Stimulated activated CD4-positive, alpha-beta T cell treated with anti-CD3 and anti-CD28 coated beads, Interleukin-2, amount 100 ng/mL, for 24 hours (primary cell): ENCODE data around the gene LNPK.
"Not testable (repeated sequence)": the region's sequence is repeated elsewhere in the genome, so short reads cannot be mapped to it uniquely, and the experiment has no call there.

ENCODE experiments used
- DNase-seq, 2 donors: peaks; one replicate each; pipeline ENCODE4 v3.0.0-alpha.2; 2020

LNPK gene

DNA sequence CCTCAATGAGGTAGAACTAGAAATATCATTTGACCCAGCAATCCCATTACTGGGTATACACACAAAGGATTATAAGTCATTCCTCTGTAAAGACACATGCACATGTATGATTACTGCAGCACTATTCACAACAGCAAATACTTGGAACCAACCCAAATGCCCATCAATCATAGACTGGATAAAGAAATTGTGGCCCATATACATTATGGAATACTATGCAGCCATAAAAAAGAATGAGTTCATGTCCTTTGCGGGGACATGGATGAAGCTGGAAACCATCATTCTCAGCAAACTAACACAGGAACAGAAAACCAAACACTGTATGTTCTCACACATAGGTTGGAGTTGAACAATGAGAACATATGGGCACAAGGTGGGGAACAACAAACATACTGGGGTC, 106.1 kb downstream of the LNPK start:
- DNase-seq: not testable (repeated sequence)

DNA sequence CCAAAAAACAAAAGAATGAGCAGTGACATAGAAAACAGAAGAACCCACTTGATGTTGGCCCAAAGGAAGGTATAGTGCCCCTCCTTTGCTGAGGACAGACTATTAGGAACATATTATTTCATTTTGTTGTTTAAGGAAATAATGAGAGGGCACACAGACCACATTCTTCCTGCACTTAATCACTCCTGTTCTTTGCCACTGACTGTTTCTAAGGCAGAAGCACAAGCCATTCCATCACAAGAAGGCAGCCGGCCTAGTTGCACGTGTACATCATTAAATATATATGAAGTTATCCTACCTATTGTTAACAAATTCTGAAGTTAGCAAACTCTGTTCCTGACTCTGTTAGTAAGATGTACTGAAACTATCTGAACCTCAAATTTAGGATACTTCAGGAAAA, 110.0 kb downstream of the LNPK start:
- no peak for DNase-seq

DNA sequence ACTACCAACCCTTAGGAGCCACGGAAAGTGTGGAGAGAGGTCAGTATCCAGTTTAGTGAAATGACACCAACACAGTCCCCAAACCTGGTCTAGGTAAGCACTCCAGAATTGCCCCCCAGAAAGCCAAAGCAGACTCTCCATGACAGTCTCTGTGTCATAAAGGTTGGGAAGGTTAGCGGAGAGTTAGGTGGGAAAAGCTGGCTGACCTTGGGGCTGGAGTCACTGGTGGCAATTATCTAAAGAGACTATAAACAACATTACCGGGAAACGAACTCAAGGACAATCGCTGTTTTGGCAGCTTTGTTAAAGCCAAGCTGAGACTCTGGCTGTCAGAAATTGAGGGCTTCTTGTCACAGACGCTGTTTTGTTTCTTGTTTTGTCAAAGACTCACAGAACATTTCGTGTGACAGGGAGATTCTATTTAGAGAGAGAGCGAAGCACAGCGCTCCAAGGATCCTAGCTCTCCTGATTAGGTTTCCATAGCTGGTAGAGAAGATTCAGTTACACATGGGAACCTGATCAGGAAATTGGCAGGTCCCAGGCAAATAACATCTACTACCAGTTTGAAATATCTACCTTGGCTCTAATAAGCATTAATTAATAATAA, 111.3 kb downstream of the LNPK start:
- DNase-seq: no peak

DNA sequence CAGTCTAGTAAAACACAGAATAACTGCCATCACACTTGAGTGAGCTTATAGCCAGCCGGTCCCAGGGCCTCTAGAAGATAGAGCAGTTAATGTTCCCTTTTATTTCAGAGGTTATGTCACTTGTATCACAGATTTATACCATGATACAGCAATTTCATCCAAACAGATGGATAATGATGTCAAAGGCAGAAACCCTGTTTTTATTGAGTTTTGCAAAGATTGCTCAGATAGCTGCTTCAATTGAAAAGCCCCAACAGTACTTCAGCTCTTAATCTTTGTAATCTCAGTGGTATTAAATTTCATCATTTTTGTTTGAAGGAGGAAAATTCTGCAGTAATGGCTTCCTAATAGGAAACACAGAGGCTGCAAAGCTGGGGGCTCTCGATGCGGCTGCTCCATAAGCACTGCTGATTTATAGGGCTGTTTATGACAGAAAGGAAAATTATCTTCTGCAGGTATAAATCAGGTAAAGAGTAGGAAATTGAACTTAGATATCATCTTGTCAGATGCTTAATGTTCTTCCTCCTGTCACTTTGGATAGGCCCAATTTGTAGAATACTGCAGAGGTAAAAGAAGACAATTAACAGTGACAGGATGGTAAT, 112.3 kb downstream of the LNPK start:
- no peak for DNase-seq

DNA sequence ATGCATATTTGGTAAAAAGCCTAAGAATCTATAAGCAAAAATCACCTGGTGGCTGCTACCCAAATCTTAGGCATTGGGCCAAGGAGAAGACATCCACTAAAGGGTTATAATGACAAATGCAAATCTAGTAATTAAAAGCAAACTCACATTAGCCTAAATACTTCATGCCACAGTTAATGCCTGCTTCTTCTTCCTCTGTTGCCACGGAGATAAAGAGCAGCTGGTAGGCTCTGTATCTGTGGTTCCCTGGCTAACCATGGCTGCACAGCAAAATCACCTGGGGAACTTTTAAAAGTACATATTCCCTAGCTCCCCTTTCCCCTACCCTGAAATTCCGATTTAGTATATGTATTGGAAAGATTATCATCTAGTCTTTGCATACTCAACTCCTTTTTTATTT, 114.3 kb downstream of the LNPK start:
- DNase-seq: no peak

DNA sequence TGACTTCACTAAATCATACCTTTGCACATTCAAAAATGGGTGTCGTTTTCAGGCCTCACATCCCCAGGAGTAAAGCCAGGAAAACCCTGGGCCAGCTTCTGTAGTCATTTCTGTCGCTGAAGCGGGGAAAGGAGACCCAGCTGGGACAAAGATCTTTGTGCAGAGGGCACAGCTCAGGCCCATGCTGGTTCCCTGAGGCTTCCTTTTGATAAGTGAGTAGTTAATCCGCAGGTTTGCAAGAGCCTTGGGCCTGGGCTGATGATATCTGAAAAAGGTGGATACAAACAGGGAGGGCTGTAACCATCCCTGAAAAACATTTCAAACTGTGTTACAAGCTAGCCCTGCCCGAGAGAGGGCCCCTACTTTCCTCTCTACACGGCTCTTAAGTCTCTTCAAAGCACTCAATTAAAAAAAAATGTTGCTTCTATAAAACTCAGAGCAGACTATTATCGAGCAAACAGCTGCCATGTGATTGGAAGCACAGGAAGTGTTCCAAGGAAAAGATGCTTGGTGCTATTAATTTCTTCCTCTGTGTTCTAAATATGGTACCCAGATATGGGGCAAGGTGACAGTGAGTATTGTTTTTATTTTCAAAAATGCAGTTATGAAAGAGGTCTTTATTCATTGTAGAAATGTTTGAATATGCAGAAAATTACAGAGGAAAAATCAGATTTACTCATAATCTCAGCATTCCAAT, 117.2 kb downstream of the LNPK start:
- DNase-seq: no peak

DNA sequence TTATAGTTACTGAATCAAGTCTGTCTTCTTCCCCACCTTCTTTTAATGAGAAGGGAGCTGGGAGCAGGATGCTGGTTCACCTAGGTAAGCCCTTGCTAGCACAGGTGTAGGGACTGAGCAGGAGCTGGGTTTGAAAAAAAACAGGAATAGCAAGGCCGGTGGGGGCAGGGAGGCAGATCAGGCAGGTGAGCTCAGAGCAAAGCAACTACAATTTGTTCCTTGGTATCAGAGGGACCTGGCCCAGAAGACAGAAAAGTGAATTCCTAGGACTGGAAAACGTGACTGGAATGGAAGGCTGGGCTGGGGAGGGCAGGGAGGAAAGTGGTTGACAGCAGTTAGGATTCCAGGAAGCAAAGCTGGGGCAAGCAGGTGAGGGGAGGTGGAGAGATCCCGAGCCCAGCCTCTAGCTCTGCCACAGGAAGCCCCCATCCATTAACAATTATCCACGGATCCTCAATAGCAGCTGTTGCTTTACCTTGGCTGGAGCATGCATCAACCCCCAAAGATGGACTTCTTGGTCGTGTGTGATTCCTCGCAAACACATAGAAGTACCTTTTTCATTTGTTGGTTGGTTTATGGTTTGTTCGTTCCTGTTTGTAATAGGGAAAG, 118.4 kb downstream of the LNPK start:
- DNase-seq: no peak

DNA sequence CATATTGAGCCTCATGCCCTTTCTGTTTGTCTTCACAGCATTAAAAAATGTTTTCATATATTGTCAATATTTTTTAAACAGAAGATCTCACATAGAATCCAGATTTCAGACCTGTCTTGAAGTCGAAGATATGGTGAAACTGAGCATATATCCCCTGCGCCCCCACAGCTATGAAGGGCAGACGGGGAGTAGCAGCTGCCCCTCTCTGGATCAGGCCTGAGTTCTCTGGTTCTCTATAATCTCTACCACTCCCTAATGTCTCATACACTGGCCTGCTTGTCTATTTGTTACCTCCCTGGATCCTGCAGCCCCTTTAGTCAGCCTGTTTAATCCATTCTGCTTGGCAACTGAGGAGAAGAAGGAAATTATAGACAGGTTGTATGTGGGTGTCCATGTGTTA, 122.4 kb downstream of the LNPK start:
- no peak for DNase-seq

DNA sequence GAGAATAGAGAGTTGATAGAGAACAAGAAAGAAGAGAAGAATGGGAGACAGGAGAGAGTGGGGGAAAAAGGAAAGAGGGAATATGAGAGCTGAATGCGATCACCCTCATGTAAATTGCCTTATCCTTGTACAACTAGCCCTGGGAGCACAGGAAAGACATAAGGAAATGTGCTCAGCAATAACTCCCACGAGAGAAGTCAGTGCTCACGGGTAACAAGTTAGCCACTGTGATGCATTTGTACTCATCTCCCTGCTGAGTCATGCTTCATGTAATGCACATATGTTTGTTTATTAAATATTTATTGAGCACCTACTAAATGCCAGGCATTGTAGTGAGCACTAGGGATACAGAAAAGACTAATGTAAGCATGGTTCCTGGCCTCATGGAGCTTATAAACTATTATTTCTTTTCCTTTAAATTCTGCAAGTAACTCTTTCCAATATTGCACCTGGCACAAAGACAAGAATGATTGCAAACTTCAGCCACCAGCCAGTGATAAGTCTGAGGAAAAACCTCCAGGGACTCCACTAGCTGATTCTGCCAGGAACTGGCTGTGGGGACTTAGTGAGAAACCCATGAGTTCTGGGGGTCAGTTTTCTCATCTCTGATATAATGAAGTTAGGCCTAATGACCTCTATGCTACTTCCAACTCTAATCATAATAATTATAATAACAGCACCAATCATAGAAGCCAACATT, 124.1 kb downstream of the LNPK start:
- DNase-seq: no peak

DNA sequence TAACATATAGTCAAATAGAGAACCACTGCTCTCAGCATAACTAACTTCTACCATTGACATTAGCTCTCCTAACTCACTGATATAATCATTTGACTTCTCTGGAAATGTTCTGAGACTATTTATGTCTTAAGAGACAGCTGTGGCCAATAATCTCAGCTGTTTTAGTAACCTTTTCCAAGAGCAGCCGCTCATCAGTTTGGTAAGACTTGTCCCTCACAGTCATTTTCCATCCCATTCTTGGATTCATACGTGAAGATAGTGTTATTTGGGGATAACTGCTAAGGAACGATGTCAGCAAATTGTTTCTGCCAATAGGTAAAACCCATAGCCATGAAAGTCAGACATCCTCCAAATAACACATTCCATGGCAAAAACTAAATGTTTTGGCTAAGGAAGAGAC, 127.8 kb downstream of the LNPK start:
- DNase-seq: no peak
